Mesendoderm (in vitro differentiated cells): Measurements from ENCODE around the gene TLCD3B.

ENCODE experiments used
- DNase-seq: peaks from one replicate; pipeline ENCODE4 v3.0.0; 2013
- H2AK5ac ChIP-seq: 2 replicates; pipeline ENCODE4 v1.6.1; 2013; ENCODE audit warnings: low read length, inconsistent platforms
- H2BK120ac ChIP-seq: 2 replicates; pipeline ENCODE4 v1.6.1; 2013; ENCODE audit warnings: low read depth, mild to moderate bottlenecking, low read length, moderate library complexity, mixed read lengths
- H2BK15ac ChIP-seq: replicated peaks from 2 replicates; pipeline ENCODE4 v1.6.1; 2013; ENCODE audit warnings: low read depth, mild to moderate bottlenecking, moderate library complexity
- H2BK5ac ChIP-seq: 2 replicates; pipeline ENCODE4 v1.6.1; 2013; ENCODE audit warnings: low read length, inconsistent platforms
- H3K18ac ChIP-seq: 2 replicates; pipeline ENCODE4 v1.6.1; 2013; ENCODE audit warnings: mild to moderate bottlenecking, low read length, mixed read lengths
- H3K23ac ChIP-seq: one replicate; pipeline ENCODE4 v1.6.1; 2013; ENCODE audit warnings: low read length
- H3K27ac ChIP-seq: 2 replicates; pipeline ENCODE4 v1.5.1; 2013; ENCODE audit warnings: low read depth, mild to moderate bottlenecking, inconsistent platforms, low read length, moderate library complexity
- H3K27me3 ChIP-seq: 2 replicates; pipeline ENCODE4 v1.6.1; 2013; ENCODE audit warnings: low read length, control low read depth, mild to moderate bottlenecking, inconsistent platforms; ENCODE audit not compliant: insufficient read depth, poor library complexity
- H3K36me3 ChIP-seq: 2 replicates; pipeline ENCODE4 v1.6.1; 2013; ENCODE audit warnings: low read length, inconsistent platforms; ENCODE audit not compliant: control insufficient read depth, insufficient read depth
- H3K4ac ChIP-seq: one replicate; pipeline ENCODE4 v1.6.1; 2013; ENCODE audit warnings: low read depth, mild to moderate bottlenecking, low read length, moderate library complexity
- H3K4me1 ChIP-seq: 2 replicates; pipeline ENCODE4 v1.6.1; 2013; ENCODE audit warnings: low read depth, low read length, inconsistent platforms; ENCODE audit not compliant: control insufficient read depth
- H3K4me2 ChIP-seq: 2 replicates; pipeline ENCODE4 v1.6.1; 2013; ENCODE audit warnings: low read length
- H3K4me3 ChIP-seq: 2 replicates; pipeline ENCODE4 v1.5.1; 2013; ENCODE audit warnings: mild to moderate bottlenecking, low read length
- H3K56ac ChIP-seq: one replicate; pipeline ENCODE4 v1.6.1; 2013; ENCODE audit warnings: low read length
- H3K79me1 ChIP-seq: 2 replicates; pipeline ENCODE4 v1.6.1; 2013; ENCODE audit warnings: low read length, inconsistent platforms
- H3K79me2 ChIP-seq: 2 replicates; pipeline ENCODE4 v1.6.1; 2013; ENCODE audit warnings: mild to moderate bottlenecking, low read length; ENCODE audit not compliant: control insufficient read depth, insufficient read depth
- H3K9ac ChIP-seq: 2 replicates; pipeline ENCODE4 v1.6.1; 2013; ENCODE audit warnings: low read length, inconsistent platforms
- H4K5ac ChIP-seq: one replicate; pipeline ENCODE4 v1.6.1; 2013; ENCODE audit warnings: low read length
- H4K8ac ChIP-seq: one replicate; pipeline ENCODE4 v1.6.1; 2013; ENCODE audit warnings: low read depth, mild to moderate bottlenecking, control low read depth, low read length, moderate library complexity
- whole genome bisulfite sequencing: extraction: QIAGEN DNeasy Blood & Tissue Kit; methylation state at CpG from one replicate; pipeline ENCODE4 v1.1.7; 2013; ENCODE audit warnings: low lambda C conversion rate, missing lambda C conversion rate; ENCODE audit not compliant: insufficient coverage; ENCODE audit errors: extremely low coverage; 5-methylcytosine and 5-hydroxymethylcytosine counted together

TLCD3B gene

DNA sequence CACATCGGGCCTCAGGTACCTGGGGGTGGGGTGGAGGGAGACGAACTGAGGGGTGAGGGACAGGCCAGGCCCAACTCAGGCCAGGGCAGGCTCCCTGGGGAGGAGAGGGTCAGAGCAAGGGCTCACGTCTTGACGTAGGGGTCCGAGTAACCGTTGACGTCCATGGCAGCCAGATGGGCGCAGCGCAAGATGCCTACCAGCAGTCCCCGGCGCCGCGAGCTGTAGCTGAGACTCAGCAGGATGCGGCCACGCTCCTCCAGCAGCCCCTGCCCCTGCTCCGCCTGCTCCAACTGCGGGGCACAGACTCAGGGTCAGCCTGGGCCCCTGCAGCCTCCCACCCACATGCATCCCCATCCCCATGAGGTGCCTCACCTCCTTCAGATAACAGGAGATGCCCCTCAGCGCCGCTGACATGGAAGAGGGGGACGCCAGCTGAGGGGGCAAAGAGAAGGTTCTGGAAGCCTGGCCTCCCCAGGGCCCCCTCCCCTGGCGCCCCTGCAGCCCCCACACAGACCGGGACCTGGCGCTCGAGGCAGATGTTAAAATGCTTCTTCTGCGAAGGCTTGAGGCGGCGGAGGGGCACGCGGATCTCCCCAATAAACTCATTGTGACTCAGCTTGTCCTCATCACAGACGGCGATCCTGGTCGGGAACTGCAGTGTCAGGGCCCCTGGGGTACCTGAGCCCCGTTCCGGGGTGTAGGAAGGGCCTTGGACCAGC, 24.3 kb downstream of the TLCD3B start:
- no peaks in the 10 kb centered on the region for H3K27me3 ChIP-seq
- no peak overlapping the region for H2AK5ac ChIP-seq
- no peak overlapping the region for H3K4ac ChIP-seq
- no peak overlapping the region for H3K56ac ChIP-seq
- H4K8ac ChIP-seq = no peak overlapping the region
- no peak overlapping the region for H3K18ac ChIP-seq
- no peak overlapping the region for H2BK120ac ChIP-seq
- no peak overlapping the region for H3K4me2 ChIP-seq
- no peak overlapping the region for H2BK15ac ChIP-seq
- DNase-seq = no peak
- no peak overlapping the region for H2BK5ac ChIP-seq
- no peak overlapping the region for H4K5ac ChIP-seq
- H3K79me2 ChIP-seq = no peaks in the 10 kb centered on the region
- no peak overlapping the region for H3K27ac ChIP-seq
- H3K23ac ChIP-seq = no peak overlapping the region
- no peak overlapping the region for H3K9ac ChIP-seq
- WGBS = no CpG with 5 or more reads among the region's 34 CpGs
- no peaks in the 10 kb centered on the region for H3K79me1 ChIP-seq
- peaks cover 2% of the 10 kb centered on the region for H3K36me3 ChIP-seq
- H3K4me1 ChIP-seq = no peaks in the 10 kb centered on the region
- H3K4me3 ChIP-seq = no peak overlapping the region

DNA sequence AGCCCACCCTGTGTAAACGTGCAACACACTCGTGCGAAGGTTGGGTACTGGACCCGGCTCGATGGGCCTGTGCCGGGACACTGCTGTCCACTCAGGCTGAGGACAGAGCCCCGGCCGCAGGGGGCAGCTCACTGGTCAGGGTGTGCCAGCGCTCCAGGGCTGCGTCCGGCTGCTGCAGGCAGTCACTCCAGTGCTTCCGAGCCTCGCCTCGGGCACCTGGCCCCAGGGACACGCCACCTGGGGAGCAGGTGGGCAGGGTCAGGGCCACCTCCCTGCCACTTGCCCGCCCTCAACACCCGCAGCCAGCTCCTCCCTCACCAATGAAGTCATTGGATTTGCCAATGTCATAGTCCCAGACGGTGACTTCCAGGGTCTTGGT, 25.0 kb downstream of the TLCD3B start:
- WGBS = no CpG with 5 or more reads among the region's 18 CpGs
- no peak overlapping the region for H3K4me2 ChIP-seq
- no peak overlapping the region for H3K9ac ChIP-seq
- no peaks in the 10 kb centered on the region for H3K79me1 ChIP-seq
- DNase-seq = no peak
- H3K27me3 ChIP-seq = no peaks in the 10 kb centered on the region
- no peak overlapping the region for H2AK5ac ChIP-seq
- H3K79me2 ChIP-seq = no peaks in the 10 kb centered on the region
- no peak overlapping the region for H4K5ac ChIP-seq
- no peak overlapping the region for H2BK15ac ChIP-seq
- no peak overlapping the region for H3K4ac ChIP-seq
- H3K4me1 ChIP-seq = no peaks in the 10 kb centered on the region
- H4K8ac ChIP-seq = no peak overlapping the region
- H3K18ac ChIP-seq = no peak overlapping the region
- H3K27ac ChIP-seq = no peak overlapping the region
- no peak overlapping the region for H2BK5ac ChIP-seq
- no peak overlapping the region for H3K56ac ChIP-seq
- peaks cover 2% of the 10 kb centered on the region for H3K36me3 ChIP-seq
- no peak overlapping the region for H3K4me3 ChIP-seq
- no peak overlapping the region for H3K23ac ChIP-seq
- H2BK120ac ChIP-seq = no peak overlapping the region

- Histone ChIP-seq H3K23ac (no peak overlapping the region), H3K4me2 (no peak overlapping the region), H2BK120ac (no peak overlapping the region), H2AK5ac (no peak overlapping the region), H3K4me1 (no peaks in the 10 kb centered on the region), H3K4me3 (no peak overlapping the region), H3K36me3 (peaks cover 2% of the 10 kb centered on the region), H2BK15ac (no peak overlapping the region), H3K79me1 (no peaks in the 10 kb centered on the region), H3K27me3 (no peaks in the 10 kb centered on the region), H3K18ac (no peak overlapping the region), H3K27ac (no peak overlapping the region), H4K8ac (no peak overlapping the region), H3K56ac (no peak overlapping the region), H3K4ac (no peak overlapping the region), H2BK5ac (no peak overlapping the region), H3K79me2 (no peaks in the 10 kb centered on the region), H4K5ac (no peak overlapping the region), H3K9ac (no peak overlapping the region)
- no CpG with 5 or more reads among the region's 35 CpGs for WGBS
- DNase-seq = peak; percentile 48
Observed at GRCh38 chr16:30005341-30006094, 25.6 kb downstream of the TLCD3B start.

DNA sequence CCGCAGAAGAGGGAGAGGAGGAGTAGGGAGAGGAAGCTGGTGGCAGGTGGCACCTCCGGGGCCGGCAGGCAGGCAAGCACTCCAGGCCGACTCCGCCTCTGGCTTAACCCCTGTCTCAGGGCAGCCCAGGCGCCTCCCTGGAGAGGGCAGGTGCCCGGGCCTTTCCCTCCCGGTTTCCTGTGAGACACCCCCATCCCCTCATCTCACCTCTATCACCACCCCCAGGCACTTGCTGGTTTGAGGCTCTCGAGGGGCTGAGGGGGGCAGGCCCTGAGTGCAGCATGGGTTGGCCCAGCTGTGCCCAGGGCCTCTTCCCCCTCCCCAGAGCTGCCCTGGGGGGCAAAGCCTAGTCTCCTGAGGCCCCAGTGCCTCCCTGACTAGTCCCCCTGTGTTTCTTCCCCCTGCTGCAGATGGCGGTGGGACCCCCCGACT, 26.2 kb downstream of the TLCD3B start:
- H3K4me1 ChIP-seq = no peaks in the 10 kb centered on the region
- no peak overlapping the region for H3K4ac ChIP-seq
- H3K79me2 ChIP-seq = no peaks in the 10 kb centered on the region
- no peak overlapping the region for H3K56ac ChIP-seq
- H3K4me3 ChIP-seq = no peak overlapping the region
- no peak overlapping the region for H4K5ac ChIP-seq
- no peak overlapping the region for H3K27ac ChIP-seq
- no peak overlapping the region for H3K23ac ChIP-seq
- no peak overlapping the region for H3K9ac ChIP-seq
- H3K18ac ChIP-seq = no peak overlapping the region
- H2BK5ac ChIP-seq = no peak overlapping the region
- no peak overlapping the region for H2BK120ac ChIP-seq
- peaks cover 2% of the 10 kb centered on the region for H3K36me3 ChIP-seq
- H3K79me1 ChIP-seq = no peaks in the 10 kb centered on the region
- H2AK5ac ChIP-seq = no peak overlapping the region
- DNase-seq = no peak
- H4K8ac ChIP-seq = no peak overlapping the region
- H3K27me3 ChIP-seq = no peaks in the 10 kb centered on the region
- no peak overlapping the region for H3K4me2 ChIP-seq
- WGBS = no CpG with 5 or more reads among the region's 11 CpGs
- no peak overlapping the region for H2BK15ac ChIP-seq

- Histone ChIP-seq H3K18ac (no peak overlapping the region), H3K27me3 (no peaks in the 10 kb centered on the region), H3K23ac (no peak overlapping the region), H4K8ac (no peak overlapping the region), H3K79me1 (no peaks in the 10 kb centered on the region), H4K5ac (no peak overlapping the region), H3K9ac (no peak overlapping the region), H2BK5ac (no peak overlapping the region), H3K36me3 (peaks cover 2% of the 10 kb centered on the region), H3K79me2 (no peaks in the 10 kb centered on the region), H2BK15ac (no peak overlapping the region), H3K4me2 (no peak overlapping the region), H3K27ac (no peak overlapping the region), H3K4me3 (no peak overlapping the region), H3K56ac (no peak overlapping the region), H3K4ac (no peak overlapping the region), H2BK120ac (no peak overlapping the region), H3K4me1 (no peaks in the 10 kb centered on the region), H2AK5ac (no peak overlapping the region)
- no peak for DNase-seq
- no CpG with 5 or more reads among the region's 19 CpGs for WGBS
Observed at GRCh38 chr16:30004424-30004776, 26.7 kb downstream of the TLCD3B start.
